ENCODE measurements around the gene SFR1. TPM values are rescaled to one million over a fixed set of nuclear protein-coding genes. Genes with fewer than 3 reads are reported as not detected.

Gene SFR1
- total RNA-seq, 1 donor, result 39.9 TPM

DNA sequence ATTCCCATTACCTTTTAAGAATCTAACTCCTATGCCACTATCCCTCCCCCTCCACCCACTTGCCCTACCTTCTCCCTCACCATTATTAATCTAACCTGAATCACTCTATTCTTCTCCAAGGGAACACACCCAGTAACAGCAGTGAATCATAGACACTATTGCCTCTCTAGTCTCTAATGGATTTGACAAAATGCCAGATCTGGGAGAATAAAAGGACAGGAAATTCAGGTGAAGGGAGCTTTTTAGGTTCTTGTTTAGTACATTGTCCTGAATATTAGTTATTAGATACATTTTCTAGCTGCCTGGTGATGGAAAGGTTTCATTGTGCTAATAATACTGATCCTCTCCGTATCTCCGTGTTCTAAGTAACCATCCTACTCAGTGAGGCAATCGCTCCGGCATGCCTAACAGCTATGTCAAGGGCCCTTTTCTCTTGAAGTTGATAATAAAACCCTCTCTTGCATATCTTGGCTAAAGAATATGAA, 4.1 kb upstream of the SFR1 start:
- peak; percentile 61 for DNase-seq (ENCODE audit: low read depth)
- no peak overlapping the region for H3K4me3 ChIP-seq (ENCODE audit: low read depth, low read length)
- no peak for TF ChIP-seq CTCF (IDR thresholded peaks at IDR 0.05; ENCODE audit: insufficient read depth, low read length)

- peak; percentile 30 for DNase-seq (ENCODE audit: low read depth)
- H3K4me3 ChIP-seq (ENCODE audit: low read depth, low read length), result no peak overlapping the region
- no peak for TF ChIP-seq CTCF (IDR thresholded peaks at IDR 0.05; ENCODE audit: insufficient read depth, low read length)
Measured at GRCh38 chr10:104119996-104120395, 2.0 kb upstream of the SFR1 start.

DNA sequence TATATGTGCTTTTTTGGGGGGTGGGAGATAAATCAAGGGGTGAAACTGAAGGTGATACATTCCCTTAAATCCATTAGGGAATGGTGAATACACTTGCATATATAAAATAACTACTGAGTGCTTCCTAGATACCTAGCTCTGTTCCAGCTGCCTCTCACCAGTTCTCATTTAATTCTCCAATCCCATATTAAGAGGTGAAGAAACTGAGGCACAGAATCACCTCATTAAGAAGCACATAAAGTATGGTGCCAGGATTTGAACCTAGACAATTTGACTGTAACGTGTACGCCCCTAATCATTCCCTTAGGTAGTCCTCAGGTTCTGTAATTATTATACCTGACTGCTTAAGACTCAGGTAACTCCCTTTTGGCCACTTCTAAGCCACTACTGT, 1.5 kb upstream of the SFR1 start:
- no peak for DNase-seq (ENCODE audit: low read depth)
- peak overlapping the region; percentile 31 for H3K4me3 ChIP-seq (ENCODE audit: low read depth, low read length)
- TF ChIP-seq CTCF (IDR thresholded peaks at IDR 0.05; ENCODE audit: insufficient read depth, low read length), result no peak

- DNase-seq (ENCODE audit: low read depth), result peak; percentile 98
- TF ChIP-seq CTCF (IDR thresholded peaks at IDR 0.05; ENCODE audit: insufficient read depth, low read length), result no peak
- H3K4me3 ChIP-seq (ENCODE audit: low read depth, low read length), result peak overlapping the region; percentile 76
Measured at GRCh38 chr10:104120903-104121484, 977 bp upstream of the SFR1 start.

DNA sequence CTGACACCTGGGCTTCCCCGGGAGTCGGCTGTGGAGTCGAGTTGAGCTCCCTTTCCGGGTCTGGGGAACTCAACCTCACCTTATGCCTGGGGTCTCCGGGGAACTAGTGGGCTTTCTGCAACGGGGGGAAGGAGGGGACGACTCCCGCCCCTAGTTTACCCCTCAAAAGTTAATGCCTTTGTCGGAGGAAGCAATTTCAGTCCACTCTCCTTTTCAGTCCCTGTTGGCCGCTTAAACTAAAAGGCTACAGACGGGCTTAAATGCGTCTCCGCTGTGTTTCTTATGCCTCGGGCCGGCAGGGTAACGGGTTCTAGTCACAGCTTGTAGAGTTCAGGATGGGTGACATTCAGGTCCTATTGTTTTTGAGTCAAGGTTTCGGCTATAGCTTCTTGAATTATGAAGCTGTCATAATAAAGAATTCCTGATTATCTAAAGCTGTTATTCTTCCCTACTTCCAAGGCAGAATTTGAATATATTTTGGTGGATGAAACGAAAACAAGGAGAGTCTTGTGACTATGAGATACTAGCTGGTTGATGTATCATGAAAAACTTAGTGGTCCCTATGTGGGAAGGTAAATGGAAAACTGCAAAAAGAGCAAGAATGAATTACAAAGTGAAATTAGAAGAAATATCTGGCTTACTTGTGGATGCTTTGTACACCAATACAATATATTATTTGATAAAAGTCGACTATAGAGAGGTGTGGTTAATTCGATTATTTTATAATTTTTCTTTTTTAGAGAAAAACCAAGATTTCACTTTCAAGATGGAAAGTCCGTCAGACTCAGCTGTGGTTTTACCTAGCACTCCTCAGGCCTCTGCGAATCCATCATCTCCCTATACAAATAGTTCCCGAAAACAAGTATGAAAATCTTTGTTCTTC, 495 bp downstream of the SFR1 start:
- H3K4me3 ChIP-seq (ENCODE audit: low read depth, low read length), result peak overlapping the region; percentile 90
- no peak for TF ChIP-seq CTCF (IDR thresholded peaks at IDR 0.05; ENCODE audit: insufficient read depth, low read length)
- DNase-seq (ENCODE audit: low read depth), result no peak

DNA sequence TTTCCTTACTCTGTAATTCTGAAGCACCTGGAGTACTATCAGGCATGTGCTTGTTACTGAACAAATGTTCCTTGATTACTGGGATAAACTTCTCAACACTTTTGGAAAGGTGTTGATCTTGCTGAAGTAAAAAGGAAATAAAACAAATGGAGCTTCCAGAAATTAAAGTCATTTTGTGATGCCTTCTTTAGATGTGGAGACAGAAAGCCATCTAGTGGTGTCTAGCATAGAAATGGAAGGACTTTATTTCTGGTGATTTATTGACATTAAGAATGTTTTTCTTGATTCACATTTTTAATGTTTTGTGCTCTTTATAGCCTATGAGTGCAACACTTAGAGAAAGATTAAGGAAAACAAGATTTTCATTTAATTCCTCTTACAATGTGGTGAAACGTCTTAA, 1.4 kb downstream of the SFR1 start:
- peak; percentile 61 for TF ChIP-seq CTCF (IDR thresholded peaks at IDR 0.05; ENCODE audit: insufficient read depth, low read length)
- H3K4me3 ChIP-seq (ENCODE audit: low read depth, low read length), result no peak overlapping the region
- peak; percentile 59 for DNase-seq (ENCODE audit: low read depth)
